CD4-positive, alpha-beta T cell treated with Interferon alpha-2 for 1 hour (primary cell): ENCODE data around the gene SFI1.
A peak's percentile ranks its signal among the peaks of the same experiment; 100 is the strongest.
"Not testable (repeated sequence)": the region's sequence is repeated elsewhere in the genome, so short reads cannot be mapped to it uniquely, and the experiment has no call there.

Experiments used
- DNase-seq, 2 donors: peaks; one replicate each; pipeline ENCODE4 v3.0.0-alpha.2; 2020 to 2022

The SFI1 gene

GRCh38 chr22:31496007-31496734 lies at the start of gene SFI1:
SFI1 (plus strand) TSS chr22:31496536; CDS start chr22:31508285, 11,749 bp downstream.
- peak; percentile 94 to 96 for DNase-seq

- DNase-seq: no peak
Observed at GRCh38 chr22:31446767-31447166, 49.6 kb upstream of the SFI1 start.

GRCh38 chr22:31447337-31447736 lies 49.0 kb upstream of the SFI1 start:
- DNase-seq: no peak

GRCh38 chr22:31448382-31448781 lies 48.0 kb upstream of the SFI1 start:
- DNase-seq: no peak

- DNase-seq: no peak
Observed at GRCh38 chr22:31449506-31449905, 46.8 kb upstream of the SFI1 start.

- peak in 1 of 2 donors; percentile 48 for DNase-seq
Observed at GRCh38 chr22:31451709-31452571, 44.4 kb upstream of the SFI1 start.

GRCh38 chr22:31461699-31462098 lies 34.6 kb upstream of the SFI1 start:
- DNase-seq: no peak

- no peak for DNase-seq
Observed at GRCh38 chr22:31465307-31465706, 31.0 kb upstream of the SFI1 start.

- no peak for DNase-seq
Observed at GRCh38 chr22:31474743-31475142, 21.6 kb upstream of the SFI1 start.

- DNase-seq: no peak
Observed at GRCh38 chr22:31475800-31476199, 20.5 kb upstream of the SFI1 start.

- DNase-seq: no peak
Observed at GRCh38 chr22:31477329-31477728, 19.0 kb upstream of the SFI1 start.

GRCh38 chr22:31481129-31481528 lies 15.2 kb upstream of the SFI1 start:
- no peak for DNase-seq

GRCh38 chr22:31482470-31482869 lies 13.9 kb upstream of the SFI1 start:
- DNase-seq: not testable (repeated sequence)

- not testable (repeated sequence) for DNase-seq
Observed at GRCh38 chr22:31486369-31486768, 10.0 kb upstream of the SFI1 start.

- no peak for DNase-seq
Observed at GRCh38 chr22:31486951-31487350, 9.4 kb upstream of the SFI1 start.

- DNase-seq: no peak
Observed at GRCh38 chr22:31488346-31488883, 7.9 kb upstream of the SFI1 start.

GRCh38 chr22:31488988-31489617 lies 7.2 kb upstream of the SFI1 start:
- peak in 1 of 2 donors; percentile 42 for DNase-seq

GRCh38 chr22:31489632-31490495 lies 6.5 kb upstream of the SFI1 start, which contains the start of gene EIF4ENIF1:
EIF4ENIF1 (minus strand) TSS chr22:31489842; CDS start chr22:31488718, 1,124 bp downstream.
- DNase-seq: peak; percentile 85 to 91

GRCh38 chr22:31490496-31490925 lies 5.8 kb upstream of the SFI1 start:
- peak; percentile 77 to 84 for DNase-seq

- DNase-seq: no peak
Observed at GRCh38 chr22:31491218-31491962, 4.9 kb upstream of the SFI1 start.

GRCh38 chr22:31492151-31492550 lies 4.2 kb upstream of the SFI1 start:
- no peak for DNase-seq
